ENCODE data around the gene NYAP2. TPM values are rescaled to one million over a fixed set of nuclear protein-coding genes. Genes with fewer than 3 reads are reported as not detected.

NYAP2 gene
- total and polyA plus RNA-seq, 8 donors: 0.03 to 0.31 (median 0.07) TPM; not detected in 1

GRCh38 chr2:225693259-225693658 lies 293.7 kb downstream of the NYAP2 start:
- Histone ChIP-seq H3K27me3 (no peaks in the 10 kb centered on the region), H3K4me3 (no peak overlapping the region), H3K9me3 (no peaks in the 10 kb centered on the region), H3K36me3 (no peaks in the 10 kb centered on the region), H3K27ac (no peak overlapping the region), H3K4me1 (no peaks in the 10 kb centered on the region)
- DNase-seq: no peak
- no peak for ATAC-seq
- intact Hi-C loops (cut with DNase I): no loop called here
- FAIRE-seq: no peak
- 71 to 76% methylated on average over 5 of the region's 5 CpGs for WGBS, 2 donors
- TF ChIP-seq, protein P1, sequence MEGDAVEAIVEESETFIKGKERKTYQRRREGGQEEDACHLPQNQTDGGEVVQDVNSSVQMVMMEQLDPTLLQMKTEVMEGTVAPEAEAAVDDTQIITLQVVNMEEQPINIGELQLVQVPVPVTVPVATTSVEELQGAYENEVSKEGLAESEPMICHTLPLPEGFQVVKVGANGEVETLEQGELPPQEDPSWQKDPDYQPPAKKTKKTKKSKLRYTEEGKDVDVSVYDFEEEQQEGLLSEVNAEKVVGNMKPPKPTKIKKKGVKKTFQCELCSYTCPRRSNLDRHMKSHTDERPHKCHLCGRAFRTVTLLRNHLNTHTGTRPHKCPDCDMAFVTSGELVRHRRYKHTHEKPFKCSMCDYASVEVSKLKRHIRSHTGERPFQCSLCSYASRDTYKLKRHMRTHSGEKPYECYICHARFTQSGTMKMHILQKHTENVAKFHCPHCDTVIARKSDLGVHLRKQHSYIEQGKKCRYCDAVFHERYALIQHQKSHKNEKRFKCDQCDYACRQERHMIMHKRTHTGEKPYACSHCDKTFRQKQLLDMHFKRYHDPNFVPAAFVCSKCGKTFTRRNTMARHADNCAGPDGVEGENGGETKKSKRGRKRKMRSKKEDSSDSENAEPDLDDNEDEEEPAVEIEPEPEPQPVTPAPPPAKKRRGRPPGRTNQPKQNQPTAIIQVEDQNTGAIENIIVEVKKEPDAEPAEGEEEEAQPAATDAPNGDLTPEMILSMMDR (IDR thresholded peaks at IDR 0.05): no peak

DNA sequence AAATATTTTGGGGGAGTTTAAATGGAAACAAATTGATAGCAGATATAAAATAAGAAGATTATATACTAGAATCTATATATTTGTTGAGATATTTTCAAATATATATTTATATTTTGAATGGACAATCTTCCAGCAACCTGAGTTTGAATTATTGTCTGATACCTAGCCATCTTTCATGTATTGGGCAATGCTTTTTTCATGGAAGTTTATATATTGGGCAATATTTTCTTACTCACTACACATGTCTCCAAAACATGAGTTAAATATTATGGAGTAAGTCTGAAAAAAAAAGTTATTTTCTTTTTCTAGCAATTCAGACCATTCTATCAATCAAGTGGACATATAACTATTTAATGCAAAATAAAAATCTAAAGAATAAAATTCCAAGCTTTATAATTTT lies 295.2 kb downstream of the NYAP2 start:
- no peak for DNase-seq
- Histone ChIP-seq H3K4me1 (no peaks in the 10 kb centered on the region), H3K4me3 (no peak overlapping the region), H3K27me3 (no peaks in the 10 kb centered on the region), H3K36me3 (no peaks in the 10 kb centered on the region), H3K9me3 (no peaks in the 10 kb centered on the region), H3K27ac (no peak overlapping the region)
- ATAC-seq: no peak
- no peak for FAIRE-seq
- intact Hi-C loops (cut with DNase I): no loop called here
- TF ChIP-seq, protein P1 (IDR thresholded peaks at IDR 0.05): no peak

DNA sequence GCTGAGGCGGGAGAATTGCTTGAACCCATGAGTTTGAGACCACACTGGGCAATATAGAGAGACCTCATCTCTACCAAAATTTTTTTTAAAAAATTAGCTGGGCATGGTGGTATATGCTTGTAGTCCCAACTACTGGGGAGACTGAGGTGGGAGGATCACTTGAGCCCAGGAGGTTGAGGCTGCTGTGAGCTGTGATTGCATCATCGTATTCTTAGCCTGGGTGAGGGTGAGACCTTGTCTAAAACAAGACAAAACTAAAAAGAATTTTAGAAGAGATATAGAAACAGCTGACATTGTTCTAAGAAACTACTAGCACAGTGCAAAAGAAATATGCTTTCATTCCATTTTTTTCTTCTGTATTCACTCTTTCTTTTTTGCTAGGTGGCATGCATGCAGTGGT lies 298.4 kb downstream of the NYAP2 start:
- WGBS, 2 donors: 84 to 89% methylated on average over 2 of the region's 2 CpGs
- Histone ChIP-seq H3K27ac (no peak overlapping the region), H3K9me3 (no peaks in the 10 kb centered on the region), H3K4me3 (no peak overlapping the region), H3K36me3 (no peaks in the 10 kb centered on the region), H3K4me1 (no peaks in the 10 kb centered on the region), H3K27me3 (no peaks in the 10 kb centered on the region)
- TF ChIP-seq, protein P1 (IDR thresholded peaks at IDR 0.05): no peak
- no peak for ATAC-seq
- DNase-seq: no peak
- FAIRE-seq: no peak
- intact Hi-C loops (cut with DNase I): no loop called here

All from pancreas (tissue), 10 donors.